ENCODE data around the gene HEMGN. TPM values are rescaled to one million over a fixed set of nuclear protein-coding genes. Genes with fewer than 3 reads are reported as not detected.

Gene HEMGN
- polyA plus RNA-seq (2013, experiment 1 of 2): not detected
- not detected for polyA plus RNA-seq (2013, experiment 2 of 2)

- Histone ChIP-seq H2AK5ac (ENCODE audit: low read length) (no peak within 1 kb of the TSS), H2BK5ac (ENCODE audit: low read length) (no peak within 1 kb of the TSS), H3K4me2 (ENCODE audit: low read length) (no peak within 1 kb of the TSS), H3K36me3 (ENCODE audit: control insufficient read depth, insufficient read depth, low read length) (no peaks in the 10 kb centered on the region), H4K5ac (ENCODE audit: low read length) (no peak within 1 kb of the TSS), H3K4me1 (ENCODE audit: control insufficient read depth, low read depth, low read length) (no peaks in the 10 kb centered on the region), H4K8ac (ENCODE audit: low read depth, low read length) (no peak within 1 kb of the TSS), H3K4ac (ENCODE audit: low read depth, low read length) (no peak within 1 kb of the TSS), H3K4me3 (ENCODE audit: low read length) (no peak within 1 kb of the TSS), H3K18ac (ENCODE audit: low read length) (no peak within 1 kb of the TSS), H3K27ac (ENCODE audit: low read depth, low read length) (no peak within 1 kb of the TSS), H3K56ac (ENCODE audit: low read length) (no peak within 1 kb of the TSS), H3K79me1 (ENCODE audit: low read length) (no peaks in the 10 kb centered on the region), H3K27me3 (ENCODE audit: insufficient read depth, low read length, poor library complexity) (peaks cover 6% of the 10 kb centered on the region), H2BK15ac (replicated peaks; ENCODE audit: low read depth) (no peak within 1 kb of the TSS), H3K79me2 (ENCODE audit: control insufficient read depth, insufficient read depth, low read length) (no peaks in the 10 kb centered on the region), H2BK120ac (ENCODE audit: low read depth, low read length) (no peak within 1 kb of the TSS), H3K23ac (ENCODE audit: low read length) (no peak within 1 kb of the TSS), H3K9ac (ENCODE audit: low read length) (no peak within 1 kb of the TSS)
- DNase-seq: no peak
- WGBS (ENCODE audit: extremely low coverage, insufficient coverage, low lambda C conversion rate): no CpG with 5 or more reads among the region's 3 CpGs
Observed at GRCh38 chr9:97938081-97938644, at the start of gene HEMGN. HEMGN (minus strand) TSS chr9:97938172; CDS start chr9:97938136, 36 bp downstream.

GRCh38 chr9:97987487-97987886 is 49.5 kb upstream of the HEMGN start:
- Histone ChIP-seq H2BK5ac (ENCODE audit: low read length) (no peak overlapping the region), H3K4me1 (ENCODE audit: control insufficient read depth, low read depth, low read length) (peaks cover 6% of the 10 kb centered on the region), H3K23ac (ENCODE audit: low read length) (no peak overlapping the region), H4K5ac (ENCODE audit: low read length) (no peak overlapping the region), H3K79me1 (ENCODE audit: low read length) (peaks cover 8% of the 10 kb centered on the region), H3K9ac (ENCODE audit: low read length) (no peak overlapping the region), H4K8ac (ENCODE audit: low read depth, low read length) (no peak overlapping the region), H3K27me3 (ENCODE audit: insufficient read depth, low read length, poor library complexity) (no peaks in the 10 kb centered on the region), H3K18ac (ENCODE audit: low read length) (no peak overlapping the region), H2BK120ac (ENCODE audit: low read depth, low read length) (no peak overlapping the region), H2AK5ac (ENCODE audit: low read length) (no peak overlapping the region), H3K4me2 (ENCODE audit: low read length) (no peak overlapping the region), H3K4me3 (ENCODE audit: low read length) (no peak overlapping the region), H3K4ac (ENCODE audit: low read depth, low read length) (no peak overlapping the region), H3K79me2 (ENCODE audit: control insufficient read depth, insufficient read depth, low read length) (peaks cover 74% of the 10 kb centered on the region), H3K36me3 (ENCODE audit: control insufficient read depth, insufficient read depth, low read length) (no peaks in the 10 kb centered on the region), H3K56ac (ENCODE audit: low read length) (no peak overlapping the region), H2BK15ac (replicated peaks; ENCODE audit: low read depth) (no peak overlapping the region), H3K27ac (ENCODE audit: low read depth, low read length) (no peak overlapping the region)
- WGBS (ENCODE audit: extremely low coverage, insufficient coverage, low lambda C conversion rate): no CpG with 5 or more reads among the region's 5 CpGs
- no peak for DNase-seq

- WGBS (ENCODE audit: extremely low coverage, insufficient coverage, low lambda C conversion rate): no CpG with 5 or more reads among the region's 59 CpGs
- Histone ChIP-seq H3K4ac (ENCODE audit: low read depth, low read length) (peak overlapping the region; percentile 94), H3K79me2 (ENCODE audit: control insufficient read depth, insufficient read depth, low read length) (peaks cover 56% of the 10 kb centered on the region), H3K4me2 (ENCODE audit: low read length) (peak overlapping the region; percentile 76), H2BK5ac (ENCODE audit: low read length) (peak overlapping the region; percentile 49), H3K36me3 (ENCODE audit: control insufficient read depth, insufficient read depth, low read length) (no peaks in the 10 kb centered on the region), H3K4me3 (ENCODE audit: low read length) (peak overlapping the region; percentile 94), H3K4me1 (ENCODE audit: control insufficient read depth, low read depth, low read length) (peaks cover 6% of the 10 kb centered on the region), H3K23ac (ENCODE audit: low read length) (peak overlapping the region; percentile 92), H3K79me1 (ENCODE audit: low read length) (peaks cover 8% of the 10 kb centered on the region), H3K56ac (ENCODE audit: low read length) (peak overlapping the region; percentile 100), H2BK120ac (ENCODE audit: low read depth, low read length) (peak overlapping the region; percentile 98), H2BK15ac (replicated peaks; ENCODE audit: low read depth) (no peak overlapping the region), H2AK5ac (ENCODE audit: low read length) (no peak overlapping the region), H3K27ac (ENCODE audit: low read depth, low read length) (peak overlapping the region; percentile 99), H3K18ac (ENCODE audit: low read length) (peak overlapping the region; percentile 98), H4K8ac (ENCODE audit: low read depth, low read length) (peak overlapping the region; percentile 94), H4K5ac (ENCODE audit: low read length) (peak overlapping the region; percentile 77), H3K27me3 (ENCODE audit: insufficient read depth, low read length, poor library complexity) (peaks cover 14% of the 10 kb centered on the region), H3K9ac (ENCODE audit: low read length) (peak overlapping the region; percentile 100)
- peak; percentile 69 for DNase-seq
Observed at GRCh38 chr9:97985058-97985861, 47.3 kb upstream of the HEMGN start.

GRCh38 chr9:97984188-97985057 is 46.5 kb upstream of the HEMGN start:
- Histone ChIP-seq H3K79me2 (ENCODE audit: control insufficient read depth, insufficient read depth, low read length) (peaks cover 48% of the 10 kb centered on the region), H2BK5ac (ENCODE audit: low read length) (peak overlapping the region; percentile 95), H3K27me3 (ENCODE audit: insufficient read depth, low read length, poor library complexity) (peaks cover 21% of the 10 kb centered on the region), H3K4me2 (ENCODE audit: low read length) (peak overlapping the region; percentile 76), H2BK15ac (replicated peaks; ENCODE audit: low read depth) (no peak overlapping the region), H3K9ac (ENCODE audit: low read length) (peak overlapping the region; percentile 100), H3K18ac (ENCODE audit: low read length) (peak overlapping the region; percentile 98), H3K79me1 (ENCODE audit: low read length) (peaks cover 8% of the 10 kb centered on the region), H3K36me3 (ENCODE audit: control insufficient read depth, insufficient read depth, low read length) (no peaks in the 10 kb centered on the region), H3K4ac (ENCODE audit: low read depth, low read length) (peak overlapping the region; percentile 94), H3K27ac (ENCODE audit: low read depth, low read length) (peak overlapping the region; percentile 99), H3K4me1 (ENCODE audit: control insufficient read depth, low read depth, low read length) (peaks cover 6% of the 10 kb centered on the region), H4K8ac (ENCODE audit: low read depth, low read length) (peak overlapping the region; percentile 94), H4K5ac (ENCODE audit: low read length) (no peak overlapping the region), H2BK120ac (ENCODE audit: low read depth, low read length) (peak overlapping the region; percentile 98), H2AK5ac (ENCODE audit: low read length) (no peak overlapping the region), H3K23ac (ENCODE audit: low read length) (peak overlapping the region; percentile 98), H3K4me3 (ENCODE audit: low read length) (peak overlapping the region; percentile 94), H3K56ac (ENCODE audit: low read length) (peak overlapping the region; percentile 100)
- no CpG with 5 or more reads among the region's 116 CpGs for WGBS (ENCODE audit: extremely low coverage, insufficient coverage, low lambda C conversion rate)
- DNase-seq: peak; percentile 75

DNA sequence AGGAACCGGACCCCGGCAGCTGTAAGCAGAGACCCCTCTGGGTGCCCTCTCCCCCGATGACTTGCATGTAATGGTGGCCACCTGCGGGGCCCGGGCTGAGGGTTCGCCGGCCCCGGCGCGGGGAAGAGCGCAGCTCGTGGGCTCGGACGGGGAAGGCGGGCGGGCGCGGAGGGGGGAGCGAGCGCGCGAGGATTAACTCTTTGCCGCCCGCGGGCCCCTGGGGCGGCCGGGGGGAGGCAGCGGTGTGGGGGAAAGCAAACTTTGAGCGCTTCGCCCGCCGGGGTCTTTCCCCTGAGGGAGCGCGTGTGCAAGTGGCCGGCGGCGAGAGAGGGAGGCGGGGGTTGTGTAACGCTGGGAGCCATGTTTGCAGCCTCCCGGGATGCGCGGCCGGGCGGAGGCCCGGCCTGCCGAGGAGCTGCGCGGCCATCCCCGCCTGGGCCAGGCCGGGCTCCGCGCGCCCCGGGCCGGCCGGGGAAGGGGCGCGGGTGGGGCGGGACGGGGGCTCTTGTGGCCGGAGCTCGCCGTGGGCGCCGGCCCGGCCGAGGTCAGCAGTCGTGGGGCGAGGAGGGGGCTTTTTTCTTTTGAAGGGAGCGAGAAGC is 45.7 kb upstream of the HEMGN start:
- Histone ChIP-seq H3K27ac (ENCODE audit: low read depth, low read length) (peak overlapping the region; percentile 99), H2AK5ac (ENCODE audit: low read length) (no peak overlapping the region)
- peak; percentile 46 for DNase-seq

More for the DNA sequence above, 45.7 kb upstream of the HEMGN start:
- H3K18ac ChIP-seq (ENCODE audit: low read length): peak overlapping the region; percentile 98
- peaks cover 26% of the 10 kb centered on the region for H3K27me3 ChIP-seq (ENCODE audit: insufficient read depth, low read length, poor library complexity)
- peak overlapping the region; percentile 98 for H2BK120ac ChIP-seq (ENCODE audit: low read depth, low read length)
- H3K4ac ChIP-seq (ENCODE audit: low read depth, low read length): peak overlapping the region; percentile 94
- peak overlapping the region; percentile 94 for H3K4me3 ChIP-seq (ENCODE audit: low read length)
- H3K36me3 ChIP-seq (ENCODE audit: control insufficient read depth, insufficient read depth, low read length): no peaks in the 10 kb centered on the region
- peak overlapping the region; percentile 100 for H3K56ac ChIP-seq (ENCODE audit: low read length)
- WGBS (ENCODE audit: extremely low coverage, insufficient coverage, low lambda C conversion rate): no CpG with 5 or more reads among the region's 70 CpGs
- H2BK15ac ChIP-seq (replicated peaks; ENCODE audit: low read depth): no peak overlapping the region
- H3K23ac ChIP-seq (ENCODE audit: low read length): peak overlapping the region; percentile 92
- peak overlapping the region; percentile 94 for H4K8ac ChIP-seq (ENCODE audit: low read depth, low read length)
- peak overlapping the region; percentile 100 for H3K9ac ChIP-seq (ENCODE audit: low read length)
- peaks cover 6% of the 10 kb centered on the region for H3K4me1 ChIP-seq (ENCODE audit: control insufficient read depth, low read depth, low read length)
- H4K5ac ChIP-seq (ENCODE audit: low read length): no peak overlapping the region
- H2BK5ac ChIP-seq (ENCODE audit: low read length): no peak overlapping the region
- peaks cover 8% of the 10 kb centered on the region for H3K79me1 ChIP-seq (ENCODE audit: low read length)
- H3K79me2 ChIP-seq (ENCODE audit: control insufficient read depth, insufficient read depth, low read length): peaks cover 42% of the 10 kb centered on the region
- no peak overlapping the region for H3K4me2 ChIP-seq (ENCODE audit: low read length)
